HEK293 (cell line): Measurements from ENCODE around the gene CENPO.
A peak's percentile ranks its signal among the peaks of the same experiment; 100 is the strongest.

ENCODE experiments used
- HOXA7 ChIP-seq: sonication (generic); formaldehyde crosslinking; IDR thresholded peaks from 2 replicates; pipeline ENCODE4 v1.8.1; 2022; ENCODE audit warnings: missing genetic modification reagents, borderline replicate concordance
- KLF10 ChIP-seq: fragments of 450-650 bp; IDR thresholded peaks from 2 replicates; pipeline ENCODE4 v1.5.1; 2018; ENCODE audit warnings: missing biosample characterization, mild to moderate bottlenecking, missing genetic modification characterization
- MEIS1 ChIP-seq: sonication (generic); formaldehyde crosslinking; IDR thresholded peaks from 2 replicates; pipeline ENCODE4 v1.8.1; 2022; ENCODE audit warnings: missing genetic modification reagents, mild to moderate bottlenecking, borderline replicate concordance
- PBX3 ChIP-seq: sonication (generic); formaldehyde crosslinking; IDR thresholded peaks from 2 replicates; pipeline ENCODE4 v1.8.1; 2022; ENCODE audit warnings: mild to moderate bottlenecking, moderate library complexity, missing genetic modification reagents
- PRDM4 ChIP-seq: fragments of 450-650 bp; formaldehyde crosslinking; IDR thresholded peaks from 2 replicates; pipeline ENCODE4 v1.5.1; 2017; ENCODE audit warnings: missing biosample characterization, missing genetic modification characterization
- REST ChIP-seq: fragments of 450-650 bp; formaldehyde crosslinking; IDR thresholded peaks from 2 replicates; pipeline ENCODE4 v1.5.1; 2016; ENCODE audit warnings: missing biosample characterization, missing genetic modification characterization
- SALL2 ChIP-seq: fragments of 450-650 bp; formaldehyde crosslinking; IDR thresholded peaks from 2 replicates; pipeline ENCODE4 v1.5.0; 2017; ENCODE audit warnings: missing biosample characterization, mild to moderate bottlenecking, missing genetic modification characterization, borderline replicate concordance
- TRIM28 ChIP-seq: IDR thresholded peaks from 2 replicates; pipeline ENCODE4 v1.6.1; 2011; ENCODE audit warnings: low read length, control low read depth, borderline replicate concordance
- ZBTB1 ChIP-seq: fragments of 450-650 bp; formaldehyde crosslinking; IDR thresholded peaks from 2 replicates; pipeline ENCODE4 v1.5.1; 2016; ENCODE audit warnings: missing biosample characterization, missing genetic modification characterization
- ZFP3 ChIP-seq: fragments of 450-650 bp; formaldehyde crosslinking; IDR thresholded peaks from 2 replicates; pipeline ENCODE4 v1.5.1; 2016; ENCODE audit warnings: low read depth, missing biosample characterization, missing genetic modification characterization
- ZFP41 ChIP-seq: fragments of 450-650 bp; formaldehyde crosslinking; IDR thresholded peaks from 2 replicates; pipeline ENCODE4 v1.5.1; 2016; ENCODE audit warnings: missing biosample characterization, missing genetic modification characterization, borderline replicate concordance
- ZFP69B ChIP-seq: fragments of 450-650 bp; formaldehyde crosslinking; IDR thresholded peaks from 2 replicates; pipeline ENCODE4 v1.5.1; 2016; ENCODE audit warnings: missing biosample characterization, missing genetic modification characterization
- ZIC2 ChIP-seq: fragments of 450-650 bp; formaldehyde crosslinking; IDR thresholded peaks from 2 replicates; pipeline ENCODE4 v1.5.1; 2016; ENCODE audit warnings: missing biosample characterization, missing genetic modification characterization
- ZNF138 ChIP-seq: fragments of 450-650 bp; formaldehyde crosslinking; IDR thresholded peaks from 2 replicates; pipeline ENCODE4 v1.5.1; 2016; ENCODE audit warnings: missing biosample characterization, missing genetic modification characterization, borderline replicate concordance
- ZNF2 ChIP-seq: fragments of 450-650 bp; formaldehyde crosslinking; IDR thresholded peaks from 2 replicates; pipeline ENCODE4 v1.5.1; 2016; ENCODE audit warnings: missing biosample characterization, missing genetic modification characterization
- ZNF223 ChIP-seq: fragments of 450-650 bp; formaldehyde crosslinking; IDR thresholded peaks from 2 replicates; pipeline ENCODE4 v1.5.1; 2016; ENCODE audit warnings: missing biosample characterization, missing genetic modification characterization
- ZNF292 ChIP-seq: fragments of 450-650 bp; formaldehyde crosslinking; IDR thresholded peaks from 2 replicates; pipeline ENCODE4 v1.5.1; 2016; ENCODE audit warnings: low read depth, missing biosample characterization, missing genetic modification characterization, borderline replicate concordance
- ZNF354C ChIP-seq: fragments of 450-650 bp; formaldehyde crosslinking; IDR thresholded peaks from 2 replicates; pipeline ENCODE4 v1.5.1; 2016; ENCODE audit warnings: missing biosample characterization, missing genetic modification characterization, low read depth, borderline replicate concordance
- ZNF366 ChIP-seq: fragments of 450-650 bp; formaldehyde crosslinking; conservative IDR thresholded peaks from 2 replicates; pipeline ENCODE4 v1.5.1; 2016; ENCODE audit warnings: missing biosample characterization, missing genetic modification characterization
- ZNF394 ChIP-seq: fragments of 450-650 bp; formaldehyde crosslinking; IDR thresholded peaks from 2 replicates; pipeline ENCODE4 v1.5.1; 2016; ENCODE audit warnings: missing biosample characterization, missing genetic modification characterization, mild to moderate bottlenecking, moderate library complexity, borderline replicate concordance
- ZNF404 ChIP-seq: fragments of 450-650 bp; formaldehyde crosslinking; IDR thresholded peaks from 2 replicates; pipeline ENCODE4 v1.5.1; 2017; ENCODE audit warnings: missing biosample characterization, missing genetic modification characterization
- ZNF423 ChIP-seq: fragments of 450-650 bp; formaldehyde crosslinking; IDR thresholded peaks from 2 replicates; pipeline ENCODE4 v1.5.1; 2016; ENCODE audit warnings: missing biosample characterization, missing genetic modification characterization
- ZNF449 ChIP-seq: fragments of 450-650 bp; formaldehyde crosslinking; IDR thresholded peaks from 2 replicates; pipeline ENCODE4 v1.5.1; 2017; ENCODE audit warnings: missing biosample characterization, mild to moderate bottlenecking, missing genetic modification characterization, moderate library complexity
- ZNF529 ChIP-seq: fragments of 450-650 bp; formaldehyde crosslinking; IDR thresholded peaks from 2 replicates; pipeline ENCODE4 v1.5.1; 2017; ENCODE audit warnings: missing genetic modification characterization, missing biosample characterization; ENCODE audit not compliant: insufficient replicate concordance
- ZNF558 ChIP-seq: fragments of 450-650 bp; formaldehyde crosslinking; IDR thresholded peaks from 2 replicates; pipeline ENCODE4 v1.5.1; 2016; ENCODE audit warnings: missing biosample characterization, missing genetic modification characterization
- ZNF561 ChIP-seq: fragments of 450-650 bp; IDR thresholded peaks from 2 replicates; pipeline ENCODE4 v1.5.1; 2018; ENCODE audit warnings: missing biosample characterization, missing genetic modification characterization, borderline replicate concordance
- ZNF585B ChIP-seq: fragments of 450-650 bp; formaldehyde crosslinking; IDR thresholded peaks from 2 replicates; pipeline ENCODE4 v1.5.1; 2016; ENCODE audit warnings: missing biosample characterization, missing genetic modification characterization
- ZNF623 ChIP-seq: fragments of 450-650 bp; formaldehyde crosslinking; IDR thresholded peaks from 2 replicates; pipeline ENCODE4 v1.5.1; 2016; ENCODE audit warnings: missing biosample characterization, missing genetic modification characterization
- ZNF658 ChIP-seq: fragments of 450-650 bp; formaldehyde crosslinking; IDR thresholded peaks from 2 replicates; pipeline ENCODE4; 2016; ENCODE audit warnings: missing biosample characterization, missing genetic modification characterization
- ZNF701 ChIP-seq: fragments of 450-650 bp; formaldehyde crosslinking; IDR thresholded peaks from 2 replicates; pipeline ENCODE4 v1.5.1; 2016; ENCODE audit warnings: missing biosample characterization, missing genetic modification characterization
- ZNF707 ChIP-seq: fragments of 450-650 bp; formaldehyde crosslinking; IDR thresholded peaks from 2 replicates; pipeline ENCODE4 v1.5.1; 2016; ENCODE audit warnings: missing biosample characterization, missing genetic modification characterization

The CENPO gene

GRCh38 chr2:24792874-24793760 is at the start of gene CENPO, which contains the start of gene PTRHD1 (continued):
- TF ChIP-seq ZFP69B (tag by site-specific recombination) (no peak), ZNF354C (tag by site-specific recombination) (no peak), HOXA7 (CRISPR knock-in tag) (no peak), ZNF2 (peak; percentile 35; the same call in 1 of the 2 replicates), ZNF449 (no peak), PRDM4 (tag by site-specific recombination) (0 out of 2 replicates have a peak, but pooled peaks have one; percentile 35), ZBTB1 (tag by site-specific recombination) (no peak), MEIS1 (CRISPR knock-in tag) (no peak), ZIC2 (peak; percentile 26; the same call in 1 of the 2 replicates), ZNF138 (tag by site-specific recombination) (no peak), ZNF707 (tag by site-specific recombination) (no peak), ZNF701 (tag by site-specific recombination) (no peak), ZNF558 (tag by site-specific recombination) (no peak), ZNF561 (tag by site-specific recombination) (no peak; the same call in 1 of the 2 replicates), TRIM28 (no peak), ZNF366 (tag by site-specific recombination) (peak; percentile 77), KLF10 (tag by site-specific recombination) (no peak; the same call in 1 of the 2 replicates), ZFP41 (tag by site-specific recombination) (no peak), REST (tag by site-specific recombination) (peak; percentile 61), ZNF529 (tag by site-specific recombination) (no peak), ZNF623 (tag by site-specific recombination) (no peak), ZNF223 (tag by site-specific recombination) (no peak), ZNF404 (tag by site-specific recombination) (no peak), ZNF585B (no peak), ZNF394 (tag by site-specific recombination) (peak; percentile 59; the same call in 1 of the 2 replicates), ZNF423 (tag by site-specific recombination) (no peak), ZFP3 (tag by site-specific recombination) (no peak), SALL2 (no peak), ZNF292 (tag by site-specific recombination) (no peak), PBX3 (CRISPR knock-in tag) (0 out of 2 replicates have a peak, but pooled peaks have one; percentile 55), ZNF658 (tag by site-specific recombination) (no peak)
